ACHN (cell line): Measurements from ENCODE around the gene PRKCH.

Experiments used
- DNase-seq: peaks from one replicate; pipeline ENCODE4 v3.0.0-alpha.2; 2015
- in situ Hi-C: cut with HindIII; loops from 2 replicates; pipeline ENCODE4 v1.10.0; 2017; ENCODE audit warnings: low sequenced_read_pairs, low pct_ligation_motif_present, low pct_unique_long_range_greater_than_20kb

PRKCH gene

DNA sequence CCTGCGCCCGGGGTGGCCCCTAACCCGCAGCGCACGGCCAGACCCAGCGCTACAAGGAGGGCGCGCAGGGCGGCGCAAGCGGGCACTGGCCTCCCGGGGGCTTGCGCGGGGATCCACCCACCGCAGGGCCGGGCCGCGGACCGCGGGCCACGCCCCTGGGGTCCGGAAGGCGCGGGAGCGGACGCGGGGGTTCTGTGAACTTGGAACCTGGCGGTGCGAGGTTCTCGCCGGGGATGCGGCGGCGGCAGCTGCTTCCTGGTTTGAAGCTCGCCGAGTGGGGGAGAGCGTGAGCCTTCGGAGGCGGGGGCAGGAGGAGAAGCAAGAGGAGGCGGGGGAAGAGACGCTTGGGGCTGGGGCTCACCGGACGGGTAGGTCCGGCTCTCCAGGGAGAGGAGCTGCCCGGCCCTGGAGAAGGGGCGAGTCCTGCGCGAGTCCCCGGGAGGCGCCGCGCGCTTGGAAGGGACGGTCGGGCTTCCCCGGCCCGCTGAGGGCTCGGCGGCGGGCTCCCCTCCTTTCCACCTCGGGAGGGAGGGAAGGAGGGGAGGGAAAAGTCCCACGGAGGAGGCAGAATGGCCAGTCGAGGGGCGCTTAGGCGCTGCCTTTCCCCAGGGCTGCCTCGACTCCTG is at the start of gene PRKCH:
TSS of gene PRKCH (plus strand) at position 195 of the 626 bp plus-strand sequence. CDS start 523 bp downstream, outside the sequence.
- in situ Hi-C loops, result no loop called here

GRCh38 chr14:61277232-61277631 is 44.1 kb upstream of the PRKCH start:
- in situ Hi-C loops, result no loop called here
- no peak for DNase-seq

More for the DNA sequence above, at the start of gene PRKCH:
- peak; percentile 55 for DNase-seq

- in situ Hi-C loops, result no loop called here
- DNase-seq, result no peak
These were observed 43.6 kb upstream of the PRKCH start for GRCh38 chr14:61277784-61278183.

- no peak for DNase-seq
- in situ Hi-C loops, result no loop called here
These were observed 42.3 kb upstream of the PRKCH start for GRCh38 chr14:61279082-61279481.

DNA sequence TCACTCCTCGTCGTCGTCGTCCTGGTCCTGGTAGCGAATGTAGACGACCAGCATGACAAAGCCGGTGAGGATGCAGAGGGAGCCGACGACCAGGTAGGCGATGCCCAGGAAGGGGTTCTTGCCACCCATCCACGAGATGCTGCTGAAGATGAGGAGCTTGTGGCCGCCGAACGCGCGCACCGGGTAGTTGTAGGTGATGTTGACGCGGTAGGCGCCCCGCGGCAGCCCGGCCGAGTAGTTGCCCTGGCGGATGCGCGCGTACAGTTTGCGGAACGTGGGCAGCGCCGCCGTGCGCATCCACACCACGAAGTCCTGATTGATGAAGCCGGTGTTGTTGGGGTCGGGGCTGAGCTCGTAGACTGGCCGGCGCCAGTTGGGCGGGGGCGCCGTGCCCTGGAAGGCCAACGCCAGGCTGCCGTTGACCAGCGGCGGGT is 41.3 kb upstream of the PRKCH start:
- in situ Hi-C loops, result no loop called here
- DNase-seq, result no peak

GRCh38 chr14:61280526-61281185 is 40.7 kb upstream of the PRKCH start:
- in situ Hi-C loops, result no loop called here
- DNase-seq, result peak; percentile 68

DNA sequence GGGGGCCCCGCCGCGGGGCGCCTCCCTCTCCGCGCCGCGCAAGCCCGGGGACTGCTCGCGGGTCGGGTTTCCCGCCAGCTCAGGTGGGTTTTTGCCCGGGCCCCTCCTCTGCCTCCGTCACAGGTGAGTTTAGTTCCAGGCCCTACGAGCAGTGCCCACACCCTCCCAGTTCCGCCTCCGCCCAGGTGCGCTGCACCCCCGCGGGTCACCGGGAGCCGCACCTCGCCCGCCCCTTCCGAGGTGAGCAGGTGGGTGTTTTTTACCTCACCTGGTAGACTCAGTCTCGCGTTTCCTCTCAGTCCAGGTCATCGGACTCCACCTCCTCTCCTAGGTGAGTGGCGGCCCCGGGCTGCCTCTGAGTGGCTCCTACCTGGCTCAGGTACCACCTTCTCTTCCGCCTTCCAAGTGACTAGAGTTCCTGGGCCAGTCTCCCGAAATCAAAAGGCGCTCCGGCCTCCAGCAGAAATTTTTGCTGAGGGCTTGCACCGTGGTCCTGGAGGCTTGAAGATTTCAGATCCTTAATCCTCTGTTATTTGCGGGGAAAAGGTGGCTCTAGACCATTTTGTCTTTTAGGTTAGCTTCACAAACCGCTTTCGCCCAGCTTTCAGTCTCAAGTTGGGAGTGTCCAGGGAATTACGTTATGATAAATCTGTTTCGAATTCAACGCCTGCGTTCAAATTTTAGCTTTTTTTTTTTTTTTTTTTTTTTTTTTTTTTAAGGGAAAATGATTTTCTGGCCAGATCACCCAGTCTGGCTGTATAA is 40.0 kb upstream of the PRKCH start, which contains the start of gene TMEM30B:
TSS of gene TMEM30B (minus strand) at position 153 of the 762 bp plus-strand sequence. CDS start 191 bp downstream, outside the sequence.
- DNase-seq, result no peak
- in situ Hi-C loops, result no loop called here

DNA sequence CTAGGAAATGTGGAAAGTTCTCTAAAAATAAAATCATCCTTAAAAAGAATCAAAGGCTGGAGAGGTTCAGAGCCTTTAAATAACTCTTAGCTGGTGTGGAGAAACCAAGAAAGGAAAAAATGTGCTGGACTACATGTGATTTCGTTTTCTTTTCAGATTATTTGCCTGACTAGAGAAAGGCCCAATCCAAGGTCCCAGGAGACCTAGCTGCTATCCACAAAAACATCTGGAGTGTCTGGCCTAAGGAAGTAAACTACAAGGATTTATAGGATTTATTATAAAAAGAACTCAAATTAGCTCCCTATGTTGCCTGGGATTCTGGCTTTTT is 39.5 kb upstream of the PRKCH start:
- no peak for DNase-seq
- in situ Hi-C loops, result no loop called here

DNA sequence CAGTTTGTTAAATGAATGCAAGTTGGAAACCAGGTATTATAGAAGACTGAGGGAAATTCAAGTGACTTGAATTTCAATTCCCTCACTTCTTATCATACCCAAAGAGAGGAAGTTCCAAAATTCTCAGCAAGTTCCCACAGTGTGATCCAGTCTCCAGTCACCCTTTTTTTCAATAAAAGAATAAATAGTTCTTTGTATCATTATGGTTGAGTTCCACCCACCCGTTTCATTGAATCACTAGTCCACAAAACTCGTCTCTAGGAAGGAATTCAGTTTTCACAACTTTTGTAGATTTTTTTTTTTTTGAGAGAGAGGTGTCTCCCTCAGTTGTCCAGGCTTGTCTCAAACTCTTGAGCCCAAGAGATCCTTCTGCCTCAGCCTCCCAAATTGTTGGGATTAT is 38.6 kb upstream of the PRKCH start:
- in situ Hi-C loops, result no loop called here

GRCh38 chr14:61284001-61284400 is 37.4 kb upstream of the PRKCH start:
- no peak for DNase-seq
- in situ Hi-C loops, result no loop called here

More for the DNA sequence above, 38.6 kb upstream of the PRKCH start:
- no peak for DNase-seq

GRCh38 chr14:61285364-61285763 is 36.0 kb upstream of the PRKCH start:
- in situ Hi-C loops, result no loop called here
- peak; percentile 7 for DNase-seq

DNA sequence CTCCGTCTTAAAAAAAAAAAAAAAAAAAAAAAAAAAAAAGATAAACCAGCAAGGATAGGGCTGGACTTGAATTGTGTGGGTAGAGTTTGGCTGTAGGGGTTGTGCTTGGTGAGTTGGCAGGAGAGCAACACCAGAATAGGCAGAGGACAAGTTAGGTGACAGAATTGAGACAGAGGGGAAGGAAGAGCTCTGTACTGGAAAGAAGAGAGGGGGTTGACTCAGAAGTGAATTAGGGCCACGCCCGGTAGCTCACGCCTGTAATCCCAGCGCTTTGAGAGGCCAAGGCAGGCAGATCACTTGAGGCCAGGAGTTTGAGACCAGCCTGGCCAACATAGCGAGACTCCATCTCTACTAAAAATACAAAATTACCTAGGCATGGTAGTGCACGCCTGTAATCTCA is 34.2 kb upstream of the PRKCH start:
- in situ Hi-C loops, result no loop called here
- DNase-seq, result no peak

GRCh38 chr14:61288228-61288627 is 33.2 kb upstream of the PRKCH start:
- in situ Hi-C loops, result no loop called here
- DNase-seq, result no peak

- in situ Hi-C loops, result no loop called here
- no peak for DNase-seq
These were observed 32.7 kb upstream of the PRKCH start for GRCh38 chr14:61288720-61289119.

GRCh38 chr14:61290701-61291100 is 30.7 kb upstream of the PRKCH start:
- in situ Hi-C loops, result no loop called here
- no peak for DNase-seq

DNA sequence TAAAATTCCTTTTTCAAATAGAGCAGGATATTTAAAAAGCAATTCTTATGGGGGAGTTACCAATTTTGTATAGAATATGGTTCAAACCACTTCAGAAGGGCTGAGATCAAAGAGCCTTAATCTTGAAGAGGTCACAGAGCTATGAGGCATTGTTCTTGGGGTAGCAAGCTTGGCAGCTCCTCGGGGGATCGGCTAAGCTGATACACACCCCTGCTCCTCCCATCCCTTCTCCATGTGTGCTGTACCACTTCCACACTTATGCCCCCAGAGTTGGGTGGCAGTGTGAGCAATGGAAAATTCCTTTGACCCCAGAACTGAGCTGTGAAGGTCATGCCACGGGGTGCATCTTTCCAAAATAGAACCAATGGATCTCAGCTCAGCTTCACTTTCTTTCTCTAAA is 25.2 kb upstream of the PRKCH start:
- in situ Hi-C loops, result no loop called here
- no peak for DNase-seq

DNA sequence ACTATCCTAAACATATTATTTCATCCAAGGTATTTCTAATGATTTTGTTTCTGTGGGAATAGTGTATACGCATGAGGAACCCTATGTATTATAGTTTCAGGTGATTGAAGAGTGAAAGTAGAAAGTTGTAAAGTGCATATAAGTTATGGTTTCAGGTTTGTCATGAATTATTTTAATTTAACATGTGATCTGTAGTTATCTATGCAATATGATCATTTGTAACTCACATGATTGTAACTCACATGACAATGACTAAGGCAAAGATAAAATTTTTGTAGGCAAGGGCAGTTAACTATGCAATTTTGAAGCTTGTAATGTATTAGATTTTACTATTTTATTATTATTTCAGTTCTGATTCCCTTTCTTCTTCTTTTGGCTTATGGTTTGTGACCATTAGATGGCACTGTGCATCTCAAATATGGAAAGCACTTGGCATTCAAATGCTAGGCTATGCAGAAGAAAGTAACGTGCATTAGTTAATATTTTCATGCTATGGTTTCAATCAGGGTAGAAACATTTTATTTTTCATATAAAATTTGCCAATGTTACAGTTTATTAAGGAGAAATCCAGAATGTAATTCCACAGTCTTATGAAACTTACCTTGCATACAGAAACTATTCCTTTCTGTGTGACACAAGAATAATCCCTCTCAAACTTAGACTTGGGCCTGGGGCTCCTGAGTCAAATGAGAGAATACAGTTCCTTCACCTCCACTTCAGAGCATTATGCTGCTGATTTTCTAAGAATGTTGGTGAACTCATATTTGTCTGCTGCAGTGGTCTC is 24.5 kb upstream of the PRKCH start:
- in situ Hi-C loops, result no loop called here
- peak; percentile 29 for DNase-seq

GRCh38 chr14:61297581-61297980 is 23.8 kb upstream of the PRKCH start:
- in situ Hi-C loops, result no loop called here
- DNase-seq, result no peak

GRCh38 chr14:61298824-61299223 is 22.6 kb upstream of the PRKCH start:
- DNase-seq, result no peak
- in situ Hi-C loops, result no loop called here
